ENCODE data around the gene NR1H4. TPM values are rescaled to one million over a fixed set of nuclear protein-coding genes. Genes with fewer than 3 reads are reported as not detected.

NR1H4 gene
- total and polyA plus RNA-seq, 4 donors, result 33.5 to 106 (median 55.0) TPM

DNA sequence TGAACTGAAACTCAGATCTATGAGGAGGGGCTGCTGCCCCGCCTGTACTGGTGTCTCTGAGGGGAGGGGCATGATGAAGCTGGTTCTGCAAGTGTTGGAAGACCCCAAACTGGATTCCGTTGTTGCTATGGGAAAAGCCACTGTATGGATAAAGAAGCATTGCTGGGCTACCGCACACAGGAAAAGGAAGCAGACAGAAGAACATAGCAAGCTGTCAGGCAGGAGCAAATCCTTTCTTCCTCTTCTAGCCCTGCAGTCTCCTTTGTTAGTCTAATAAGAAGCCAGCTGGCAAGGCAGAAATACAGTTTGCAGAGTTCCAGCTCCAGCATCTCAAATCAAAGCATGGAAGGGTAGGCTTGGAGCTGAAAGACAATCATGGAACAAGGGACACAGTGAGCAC lies 26.3 kb upstream of the NR1H4 start:
- Histone ChIP-seq H3K36me3 (ENCODE audit: control insufficient read depth in 4 of 4, insufficient read depth in 3 of 4, low read depth in 1 of 4, low read length in 3 of 4) (no peaks in the 10 kb centered on the region), H3K9ac (ENCODE audit: low read depth in 1 of 2, low read length in 2 of 2) (no peak overlapping the region), H3K9me3 (ENCODE audit: control insufficient read depth in 4 of 4, low read length in 3 of 4) (no peaks in the 10 kb centered on the region), H3K27me3 (ENCODE audit: control insufficient read depth in 4 of 4, insufficient read depth in 4 of 4, low read length in 3 of 4) (no peaks in the 10 kb centered on the region), H3K27ac (ENCODE audit: low read depth in 1 of 2, low read length in 2 of 2) (peak overlapping the region in 1 of 2 donors; percentile 11), H3K4me3 (ENCODE audit: low read depth in 1 of 3, low read length in 3 of 3) (no peak overlapping the region), H3K4me1 (ENCODE audit: control insufficient read depth in 4 of 4, insufficient read depth in 4 of 4, low read length in 3 of 4) (peaks cover 1 to 23% (median 17%) of the 10 kb centered on the region in 4 donors)
- WGBS, result 72% methylated on average over 3 of the region's 3 CpGs
- DNase-seq (ENCODE audit: low spot score), result no peak
- TF ChIP-seq SP1 (IDR thresholded peaks at IDR 0.05) (no peak), HNF4A (conservative IDR thresholded peaks at IDR 0.05) (no peak), MAX (IDR thresholded peaks at IDR 0.05) (no peak), REST (IDR thresholded peaks at IDR 0.05) (no peak), RAD21 (IDR thresholded peaks at IDR 0.05) (no peak), RXRA (IDR thresholded peaks at IDR 0.05) (no peak), NR2F2 (IDR thresholded peaks at IDR 0.05) (no peak), FOXA2 (IDR thresholded peaks at IDR 0.05) (no peak), GABPA (IDR thresholded peaks at IDR 0.05 in 1 of 2, conservative IDR thresholded peaks at IDR 0.05 in 1 of 2) (no peak), EGR1 (IDR thresholded peaks at IDR 0.05; ENCODE audit: low read depth in 2 of 2) (no peak)
- TF ChIP-seq, protein P1, sequence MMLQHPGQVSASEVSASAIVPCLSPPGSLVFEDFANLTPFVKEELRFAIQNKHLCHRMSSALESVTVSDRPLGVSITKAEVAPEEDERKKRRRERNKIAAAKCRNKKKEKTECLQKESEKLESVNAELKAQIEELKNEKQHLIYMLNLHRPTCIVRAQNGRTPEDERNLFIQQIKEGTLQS (IDR thresholded peaks at IDR 0.05), result no peak
- TF ChIP-seq, protein P2, sequence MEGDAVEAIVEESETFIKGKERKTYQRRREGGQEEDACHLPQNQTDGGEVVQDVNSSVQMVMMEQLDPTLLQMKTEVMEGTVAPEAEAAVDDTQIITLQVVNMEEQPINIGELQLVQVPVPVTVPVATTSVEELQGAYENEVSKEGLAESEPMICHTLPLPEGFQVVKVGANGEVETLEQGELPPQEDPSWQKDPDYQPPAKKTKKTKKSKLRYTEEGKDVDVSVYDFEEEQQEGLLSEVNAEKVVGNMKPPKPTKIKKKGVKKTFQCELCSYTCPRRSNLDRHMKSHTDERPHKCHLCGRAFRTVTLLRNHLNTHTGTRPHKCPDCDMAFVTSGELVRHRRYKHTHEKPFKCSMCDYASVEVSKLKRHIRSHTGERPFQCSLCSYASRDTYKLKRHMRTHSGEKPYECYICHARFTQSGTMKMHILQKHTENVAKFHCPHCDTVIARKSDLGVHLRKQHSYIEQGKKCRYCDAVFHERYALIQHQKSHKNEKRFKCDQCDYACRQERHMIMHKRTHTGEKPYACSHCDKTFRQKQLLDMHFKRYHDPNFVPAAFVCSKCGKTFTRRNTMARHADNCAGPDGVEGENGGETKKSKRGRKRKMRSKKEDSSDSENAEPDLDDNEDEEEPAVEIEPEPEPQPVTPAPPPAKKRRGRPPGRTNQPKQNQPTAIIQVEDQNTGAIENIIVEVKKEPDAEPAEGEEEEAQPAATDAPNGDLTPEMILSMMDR (IDR thresholded peaks at IDR 0.05; ENCODE audit: low read depth, low read length, missing input control), result no peak
- TF ChIP-seq, protein P3, sequence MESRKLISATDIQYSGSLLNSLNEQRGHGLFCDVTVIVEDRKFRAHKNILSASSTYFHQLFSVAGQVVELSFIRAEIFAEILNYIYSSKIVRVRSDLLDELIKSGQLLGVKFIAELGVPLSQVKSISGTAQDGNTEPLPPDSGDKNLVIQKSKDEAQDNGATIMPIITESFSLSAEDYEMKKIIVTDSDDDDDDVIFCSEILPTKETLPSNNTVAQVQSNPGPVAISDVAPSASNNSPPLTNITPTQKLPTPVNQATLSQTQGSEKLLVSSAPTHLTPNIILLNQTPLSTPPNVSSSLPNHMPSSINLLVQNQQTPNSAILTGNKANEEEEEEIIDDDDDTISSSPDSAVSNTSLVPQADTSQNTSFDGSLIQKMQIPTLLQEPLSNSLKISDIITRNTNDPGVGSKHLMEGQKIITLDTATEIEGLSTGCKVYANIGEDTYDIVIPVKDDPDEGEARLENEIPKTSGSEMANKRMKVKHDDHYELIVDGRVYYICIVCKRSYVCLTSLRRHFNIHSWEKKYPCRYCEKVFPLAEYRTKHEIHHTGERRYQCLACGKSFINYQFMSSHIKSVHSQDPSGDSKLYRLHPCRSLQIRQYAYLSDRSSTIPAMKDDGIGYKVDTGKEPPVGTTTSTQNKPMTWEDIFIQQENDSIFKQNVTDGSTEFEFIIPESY (IDR thresholded peaks at IDR 0.05), result no peak

DNA sequence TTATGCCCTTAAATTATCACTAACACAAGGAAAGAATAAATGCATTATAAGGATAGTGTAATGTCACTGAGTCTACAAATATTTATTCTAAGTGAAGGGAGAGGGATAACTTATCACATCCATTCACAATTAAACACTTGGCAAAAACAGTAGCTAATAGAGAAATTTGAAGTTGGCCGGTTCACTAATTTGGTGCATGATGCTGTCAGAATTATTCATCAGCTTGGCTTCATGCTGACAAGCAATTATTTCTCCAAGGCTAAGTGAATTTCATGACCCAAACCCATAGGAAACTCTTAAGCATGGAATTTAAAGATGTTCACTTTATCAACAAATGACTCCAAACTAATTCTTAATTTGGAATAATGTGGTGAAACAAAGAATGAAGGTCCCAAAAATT lies 25.0 kb upstream of the NR1H4 start:
- Histone ChIP-seq H3K36me3 (ENCODE audit: control insufficient read depth in 4 of 4, insufficient read depth in 3 of 4, low read depth in 1 of 4, low read length in 3 of 4) (no peaks in the 10 kb centered on the region), H3K4me1 (ENCODE audit: control insufficient read depth in 4 of 4, insufficient read depth in 4 of 4, low read length in 3 of 4) (peaks cover 1 to 12% (median 10%) of the 10 kb centered on the region in 4 donors), H3K9ac (ENCODE audit: low read depth in 1 of 2, low read length in 2 of 2) (no peak overlapping the region), H3K4me3 (ENCODE audit: low read depth in 1 of 3, low read length in 3 of 3) (no peak overlapping the region), H3K9me3 (ENCODE audit: control insufficient read depth in 4 of 4, low read length in 3 of 4) (no peaks in the 10 kb centered on the region), H3K27me3 (ENCODE audit: control insufficient read depth in 4 of 4, insufficient read depth in 4 of 4, low read length in 3 of 4) (no peaks in the 10 kb centered on the region), H3K27ac (ENCODE audit: low read depth in 1 of 2, low read length in 2 of 2) (no peak overlapping the region)
- TF ChIP-seq FOXA1 (IDR thresholded peaks at IDR 0.05), result no peak
- peak; percentile 24 for TF ChIP-seq NR2F2 (IDR thresholded peaks at IDR 0.05)
- DNase-seq (ENCODE audit: low spot score), result no peak
- WGBS, result 81% methylated on average over 1 of the region's 1 CpG
